HCT116 (cell line): ENCODE results near the gene LAMTOR5. TPM values are rescaled to one million over a fixed set of nuclear protein-coding genes. Genes with fewer than 3 reads are reported as not detected.

ENCODE experiments used
- ATAC-seq: fragments of 200-7000 bp; cut with Tn5 transposase; 2 replicates; pipeline ENCODE4 v1.9.1; 2020; ENCODE audit warnings: mild to moderate bottlenecking, moderate library complexity
- BruUV-seq: library from RNA; stranded (reverse); fragments of 400-500 nt; replicated peaks from 2 replicates; lab custom pipeline; 2021; lab: Mats Ljungman, UMichigan
- CTCF ChIA-PET: fragments of 300-600 bp; sonication (Branson Sonifier 250); formaldehyde crosslinking; loops from one replicate; lab custom pipeline; 2021; ENCODE audit warnings: antibody characterized with exemption; lab: Charles Lee
- POLR2A ChIA-PET: fragments of 300-600, 350-600 bp; sonication (Branson Sonifier 250); formaldehyde crosslinking; loops from one replicate; lab custom pipeline; 2021; ENCODE audit warnings: antibody characterized with exemption; lab: Charles Lee
- RAD21 ChIA-PET, 2 experiments: fragments of 300-600 bp; sonication (Branson Sonifier 250); formaldehyde crosslinking; loops; one replicate each; lab custom pipeline; 2023; ENCODE audit warnings: low total read pairs in 2 of 2; ENCODE audit not compliant: uncharacterized antibody in 2 of 2, unreplicated experiment in 2 of 2, low non-redundant PET in 1 of 2; lab: Charles Lee
- DNase-seq: peaks from one replicate; pipeline ENCODE4 v3.0.0-alpha.2; 2010; ENCODE audit warnings: low read depth, low spot score
- H2AFZ ChIP-seq: fragments of 200-600 bp; shearing (Covaris generic), sonication (generic); 2 replicates; pipeline ENCODE4 v1.6.1; 2017; ENCODE audit warnings: low read depth, mixed run types, mixed read lengths, antibody characterized with exemption, low read length; ENCODE audit not compliant: poor library complexity, severe bottlenecking
- H3K27ac ChIP-seq: 2 replicates; pipeline ENCODE4 v1.5.1; 2012; ENCODE audit warnings: low read depth, low read length
- H3K27me3 ChIP-seq: fragments of 200-600 bp; sonication (generic); 2 replicates; pipeline ENCODE4 v1.6.1; 2016; ENCODE audit warnings: mixed run types, low read length, mixed read lengths; ENCODE audit not compliant: insufficient read depth
- H3K36me3 ChIP-seq, 2 experiments: fragments of 200-500 bp in 1 of 2; fragments of 200-600 bp in 1 of 2; sonication (Bioruptor generic) in 1 of 2; sonication (generic) in 1 of 2; 2 replicates each; pipeline versions ENCODE4 v1.5.1 to v1.6.1; 2014 to 2016; ENCODE audit warnings: low read length in 2 of 2, inconsistent platforms in 1 of 2, mixed read lengths in 1 of 2, mixed run types in 1 of 2; ENCODE audit not compliant: insufficient read depth in 2 of 2, control insufficient read depth in 1 of 2
- H3K4me1 ChIP-seq, 2 experiments: fragments of 200-600 bp in 1 of 2; sonication (generic) in 1 of 2; 2 replicates each; pipeline versions ENCODE4 v1.5.1 to v1.6.1; 2012 to 2017; ENCODE audit warnings: low read length in 2 of 2, inconsistent platforms in 1 of 2, mild to moderate bottlenecking in 1 of 2, mixed read lengths in 1 of 2, mixed run types in 1 of 2, moderate library complexity in 1 of 2; ENCODE audit not compliant: insufficient read depth in 2 of 2, control insufficient read depth in 1 of 2
- H3K4me2 ChIP-seq: fragments of 200-600 bp; sonication (generic); 2 replicates; pipeline ENCODE4 v1.6.1; 2017; ENCODE audit warnings: mixed run types, low read length, mixed read lengths
- H3K4me3 ChIP-seq, 2 experiments: fragments of 200-600 bp in 1 of 2; sonication (generic) in 1 of 2; replicated peaks in 1 of 2; 2 replicates each; pipeline ENCODE4 v1.5.1; 2011 to 2016; ENCODE audit warnings: low read length in 2 of 2, control low read depth in 1 of 2, low read depth in 1 of 2, mild to moderate bottlenecking in 1 of 2, mixed read lengths in 1 of 2, mixed run types in 1 of 2
- H3K79me2 ChIP-seq: fragments of 200-600 bp; sonication (generic); 2 replicates; pipeline ENCODE4 v1.6.1; 2017; ENCODE audit warnings: mild to moderate bottlenecking, mixed run types, low read length, moderate library complexity, mixed read lengths; ENCODE audit not compliant: insufficient read depth
- H3K9ac ChIP-seq: fragments of 200-600 bp; sonication (generic); 2 replicates; pipeline ENCODE4 v1.6.1; 2016; ENCODE audit warnings: low read length, mixed read lengths
- H3K9me2 ChIP-seq: fragments of 200-600 bp; sonication (generic), shearing (Covaris generic); 2 replicates; pipeline ENCODE4 v1.6.1; 2017; ENCODE audit warnings: mixed run types, mild to moderate bottlenecking, moderate library complexity; ENCODE audit not compliant: insufficient read depth
- H3K9me3 ChIP-seq, 2 experiments: fragments of 200-500 bp in 1 of 2; fragments of 200-600 bp in 1 of 2; sonication (Bioruptor generic) in 1 of 2; sonication (generic) in 1 of 2; 2 replicates each; pipeline ENCODE4 v1.6.1; 2014 to 2017; ENCODE audit warnings: low read length in 2 of 2, mixed read lengths in 2 of 2, inconsistent platforms in 1 of 2, low read depth in 1 of 2, mild to moderate bottlenecking in 1 of 2, mixed run types in 1 of 2, moderate library complexity in 1 of 2; ENCODE audit not compliant: control insufficient read depth in 1 of 2, insufficient read depth in 1 of 2
- H4K20me1 ChIP-seq: fragments of 200-600 bp; sonication (generic), shearing (Covaris generic); 2 replicates; pipeline ENCODE4 v1.6.1; 2017; ENCODE audit warnings: mixed run types, mild to moderate bottlenecking, moderate library complexity; ENCODE audit not compliant: insufficient read depth
- CBX3 ChIP-seq: IDR thresholded peaks from 2 replicates; pipeline ENCODE4 v1.6.1; 2012; ENCODE audit warnings: low read depth
- FOSL1 ChIP-seq: IDR thresholded peaks from 2 replicates; pipeline ENCODE4 v1.6.1; 2012; ENCODE audit warnings: low read depth
- JUND ChIP-seq: IDR thresholded peaks from 2 replicates; pipeline ENCODE4 v1.6.1; 2012
- MAX ChIP-seq: IDR thresholded peaks from 2 replicates; pipeline ENCODE4 v1.6.1; 2012
- POLR2A ChIP-seq: IDR thresholded peaks from 2 replicates; pipeline ENCODE4 v1.7.0; 2011; ENCODE audit warnings: borderline replicate concordance; ENCODE audit not compliant: insufficient read depth, insufficient read length; ENCODE audit errors: extremely low read depth
- SIN3A ChIP-seq: IDR thresholded peaks from 2 replicates; pipeline ENCODE4 v1.6.1; 2012; ENCODE audit warnings: low read depth
- YY1 ChIP-seq: IDR thresholded peaks from 2 replicates; pipeline ENCODE4 v1.6.1; 2011; ENCODE audit warnings: low read length, low read depth, moderate library complexity, mild to moderate bottlenecking; ENCODE audit not compliant: insufficient replicate concordance; ENCODE audit errors: extremely low read depth
- ZBTB33 ChIP-seq: IDR thresholded peaks from 2 replicates; pipeline ENCODE4 v1.6.1; 2011; ENCODE audit warnings: mild to moderate bottlenecking, low read length, moderate library complexity; ENCODE audit not compliant: insufficient replicate concordance; ENCODE audit errors: extremely low read depth
- intact Hi-C: fragments of 100-400 bp; cut with micrococcal nuclease; formaldehyde crosslinking; loops from 2 replicates; pipeline ENCODE4 v1.10.0; 2022
- total RNA-seq: library from RNA; stranded (reverse); gene quantifications from one replicate; pipeline ENCODE4 v1.2.1, GENCODE V29; 2021; ENCODE audit not compliant: unreplicated experiment

LAMTOR5 gene
- total RNA-seq, 1 experiment from 2014 or later, result 137 TPM

- ATAC-seq, result no peak
- CTCF ChIA-PET, result interaction anchor here (1.0 kb wide), 2 partner anchors 9 to 244 kb away, joined by 3 to 6 read pairs; no protein-coding TSS in a partner anchor
- intact Hi-C loops, result no loop called here
Observed at GRCh38 chr1:110450929-110451328, 43.4 kb upstream of the LAMTOR5 start, which contains the start of gene PROK1. Gene PROK1 (plus strand): TSS chr1:110451149. CDS start chr1:110451217, 68 bp downstream.

More at GRCh38 chr1:110450929-110451328, 43.4 kb upstream of the LAMTOR5 start, which contains the start of gene PROK1:
- no peak for TF ChIP-seq FOSL1
- no peak for TF ChIP-seq POLR2A
- no peak for TF ChIP-seq CBX3
- no peak for TF ChIP-seq MAX
- no peak for TF ChIP-seq JUND
- TF ChIP-seq SIN3A, result no peak
- no peak for TF ChIP-seq YY1
- TF ChIP-seq ZBTB33, result no peak
- TF ChIP-seq, all 23 proteins: peak for 0
- no peaks in the 10 kb centered on the region for H3K9me2 ChIP-seq
- H3K79me2 ChIP-seq, result no peaks in the 10 kb centered on the region
- H3K4me1 ChIP-seq, result no peaks in the 10 kb centered on the region
- no peak within 1 kb of the TSS for H3K4me3 ChIP-seq
- DNase-seq, result no peak
- H3K36me3 ChIP-seq, result no peaks in the 10 kb centered on the region
- no peak within 1 kb of the TSS for H2AFZ ChIP-seq
- POLR2A ChIA-PET, result no interaction called here
- peaks cover 38% of the 10 kb centered on the region for H3K27me3 ChIP-seq
- H3K4me2 ChIP-seq, result no peak within 1 kb of the TSS
- no peaks in the 10 kb centered on the region for H4K20me1 ChIP-seq
- H3K27ac ChIP-seq, result no peak within 1 kb of the TSS
- no peak within 1 kb of the TSS for H3K9ac ChIP-seq
- H3K9me3 ChIP-seq, result no peaks in the 10 kb centered on the region
- BruUV-seq, result no TSS peak
- RAD21 ChIA-PET, result no interaction called here
